ENCODE data around the gene GJC2. TPM values are rescaled to one million over a fixed set of nuclear protein-coding genes. Genes with fewer than 3 reads are reported as not detected.

The GJC2 gene
- total RNA-seq, 2 experiments from 2014 or later = 2.1 to 2.4 TPM

- intact Hi-C loops (cut with DNase I, micrococcal nuclease) = no loop called here
- H3K27ac ChIP-seq (ENCODE audit: low read depth in 1 of 2, low read length in 2 of 2) = no peak overlapping the region
- H3K4me3 ChIP-seq (ENCODE audit: low read length) = no peak overlapping the region
- Mint-ChIP-seq H3K4me1 (ENCODE audit: low read depth) (peaks cover 7% of the 10 kb centered on the region), H3K4me3 (no peak overlapping the region), H3K27me3 (no peaks in the 10 kb centered on the region), H3K9me3 (no peaks in the 10 kb centered on the region), H3K27ac (no peak overlapping the region), H3K36me3 (ENCODE audit: low read depth) (no peaks in the 10 kb centered on the region)
- peaks cover 16% of the 10 kb centered on the region for H3K36me3 ChIP-seq (ENCODE audit: insufficient read depth, low read length)
- H3K27me3 ChIP-seq (ENCODE audit: control insufficient read depth in 1 of 2, insufficient read depth in 2 of 2, low read length in 2 of 2) = no peaks in the 10 kb centered on the region
- DNase-seq (no peak), ATAC-seq (ENCODE audit: poor library complexity) (no peak)
- no peak for TF ChIP-seq CTCF (IDR thresholded peaks at IDR 0.05)
- ChIA-PET POLR2A (interaction anchor here (3.0 kb wide), 1 partner anchor 11 kb away, joined by 19 read pairs; the partner anchor contains the start of gene IBA57), CTCF (interaction anchor here (1.1 kb wide), 1 partner anchor 11 kb away, joined by 3 read pairs; the partner anchor contains the start of gene IBA57)
- peaks cover 6% of the 10 kb centered on the region for H3K4me1 ChIP-seq (ENCODE audit: insufficient read depth, low read length)
- H3K9me3 ChIP-seq (ENCODE audit: control insufficient read depth in 1 of 2, insufficient read depth in 1 of 2, low read length in 2 of 2) = peaks cover 0 to 10% of the 10 kb centered on the region in 2 experiments
Measured at GRCh38 chr1:228176461-228177182, 26.9 kb downstream of the GJC2 start.

- Histone ChIP-seq H3K4me3 (ENCODE audit: low read length) (no peak overlapping the region), H3K36me3 (ENCODE audit: insufficient read depth, low read length) (peaks cover 16% of the 10 kb centered on the region), H3K9me3 (ENCODE audit: control insufficient read depth in 1 of 2, insufficient read depth in 1 of 2, low read length in 2 of 2) (peaks cover 0 to 10% of the 10 kb centered on the region in 2 experiments), H3K27me3 (ENCODE audit: control insufficient read depth in 1 of 2, insufficient read depth in 2 of 2, low read length in 2 of 2) (no peaks in the 10 kb centered on the region), H3K27ac (ENCODE audit: low read depth in 1 of 2, low read length in 2 of 2) (no peak overlapping the region), H3K4me1 (ENCODE audit: insufficient read depth, low read length) (peaks cover 6% of the 10 kb centered on the region)
- H3K4me3 Mint-ChIP-seq = no peak overlapping the region
- TF ChIP-seq CTCF (IDR thresholded peaks at IDR 0.05) = no peak
- intact Hi-C loops (cut with DNase I, micrococcal nuclease) = no loop called here
- ChIA-PET POLR2A (no interaction called here), CTCF (interaction anchor here (1.1 kb wide), 1 partner anchor 12 kb away, joined by 3 read pairs; the partner anchor contains the start of gene IBA57)
- no peaks in the 10 kb centered on the region for H3K9me3 Mint-ChIP-seq
- no peaks in the 10 kb centered on the region for H3K36me3 Mint-ChIP-seq (ENCODE audit: low read depth)
- DNase-seq (no peak), ATAC-seq (ENCODE audit: poor library complexity) (no peak)
- H3K27ac Mint-ChIP-seq = no peak overlapping the region
- H3K4me1 Mint-ChIP-seq (ENCODE audit: low read depth) = peaks cover 6% of the 10 kb centered on the region
- H3K27me3 Mint-ChIP-seq = no peaks in the 10 kb centered on the region
Measured at GRCh38 chr1:228177183-228177475, 27.4 kb downstream of the GJC2 start.

GRCh38 chr1:228177721-228178710 is 28.3 kb downstream of the GJC2 start:
- Histone ChIP-seq H3K9me3 (ENCODE audit: control insufficient read depth in 1 of 2, insufficient read depth in 1 of 2, low read length in 2 of 2) (peaks cover 0 to 10% of the 10 kb centered on the region in 2 experiments), H3K27ac (ENCODE audit: low read depth in 1 of 2, low read length in 2 of 2) (no peak overlapping the region), H3K4me1 (ENCODE audit: insufficient read depth, low read length) (peaks cover 6% of the 10 kb centered on the region), H3K36me3 (ENCODE audit: insufficient read depth, low read length) (peaks cover 16% of the 10 kb centered on the region), H3K27me3 (ENCODE audit: control insufficient read depth in 1 of 2, insufficient read depth in 2 of 2, low read length in 2 of 2) (no peaks in the 10 kb centered on the region), H3K4me3 (ENCODE audit: low read length) (no peak overlapping the region)
- CTCF ChIA-PET = no interaction called here
- Mint-ChIP-seq H3K9me3 (no peaks in the 10 kb centered on the region), H3K27me3 (no peaks in the 10 kb centered on the region), H3K4me3 (no peak overlapping the region), H3K27ac (peak overlapping the region; percentile 45), H3K4me1 (ENCODE audit: low read depth) (no peaks in the 10 kb centered on the region), H3K36me3 (ENCODE audit: low read depth) (no peaks in the 10 kb centered on the region)
- intact Hi-C loops (cut with DNase I, micrococcal nuclease) = no loop called here
- POLR2A ChIA-PET = no interaction called here
- DNase-seq (peak in 1 of 14 experiments; percentile 15), ATAC-seq (ENCODE audit: poor library complexity) (no peak)
- TF ChIP-seq CTCF (IDR thresholded peaks at IDR 0.05) = no peak
